CD4-positive, alpha-beta T cell (primary cell): ENCODE data around the gene PCBP4. TPM values are rescaled to one million over a fixed set of nuclear protein-coding genes. Genes with fewer than 3 reads are reported as not detected.

Source experiments
- ATAC-seq: fragments of 200-7000 bp; cut with Tn5 transposase; one replicate; pipeline ENCODE4 v1.10.0; 2022; ENCODE audit warnings: mild to moderate bottlenecking; ENCODE audit not compliant: poor library complexity
- CTCF ChIA-PET: fragments of 350-600 bp; sonication (Branson Sonifier 250); formaldehyde crosslinking; loops from one replicate; lab custom pipeline; 2021; ENCODE audit warnings: antibody characterized with exemption, inconsistent platforms; lab: Charles Lee
- POLR2A ChIA-PET: fragments of 350-600 bp; sonication (Branson Sonifier 250); formaldehyde crosslinking; loops from one replicate; lab custom pipeline; 2021; ENCODE audit warnings: antibody characterized with exemption, inconsistent platforms; lab: Charles Lee
- DNase-seq, 14 experiments: peaks; one replicate each; pipeline ENCODE4 v3.0.0-alpha.2; 2013 to 2020; ENCODE audit warnings: mixed read lengths in 2 of 14
- H3K27ac ChIP-seq, 2 donors: one replicate each; pipeline versions ENCODE4 v1.5.1 to v1.7.0; 2013; ENCODE audit warnings: low read length in 2 of 2, low read depth in 1 of 2, mild to moderate bottlenecking in 1 of 2
- H3K27me3 ChIP-seq, 2 experiments: 1 replicate in 1 of 2; 2 replicates in 1 of 2; pipeline versions ENCODE4 v1.6.1 to v1.7.0; 2013; ENCODE audit warnings: low read length in 2 of 2, control low read depth in 1 of 2, mild to moderate bottlenecking in 1 of 2, moderate library complexity in 1 of 2; ENCODE audit not compliant: insufficient read depth in 2 of 2, control insufficient read depth in 1 of 2
- H3K36me3 ChIP-seq: one replicate; pipeline ENCODE4 v1.6.1; 2013; ENCODE audit warnings: low read length, control low read depth; ENCODE audit not compliant: insufficient read depth
- H3K4me1 ChIP-seq: one replicate; pipeline ENCODE4 v1.6.1; 2013; ENCODE audit warnings: low read length, control low read depth; ENCODE audit not compliant: insufficient read depth
- H3K4me3 ChIP-seq: one replicate; pipeline ENCODE4 v1.5.1; 2013; ENCODE audit warnings: mild to moderate bottlenecking, low read length, moderate library complexity
- H3K9me3 ChIP-seq, 2 experiments: 1 replicate in 1 of 2; 2 replicates in 1 of 2; pipeline versions ENCODE4 v1.6.1 to v1.7.0; 2013; ENCODE audit warnings: low read length in 2 of 2, mild to moderate bottlenecking in 2 of 2, control low read depth in 1 of 2, moderate library complexity in 1 of 2; ENCODE audit not compliant: control insufficient read depth in 1 of 2, insufficient read depth in 1 of 2
- H3K27ac Mint-ChIP-seq: one replicate; pipeline ENCODE4 v1.8.0; 2020; ENCODE audit warnings: mixed read lengths
- H3K27me3 Mint-ChIP-seq: one replicate; pipeline ENCODE4 v1.8.0; 2021; ENCODE audit warnings: mixed read lengths
- H3K36me3 Mint-ChIP-seq: one replicate; pipeline ENCODE4 v1.8.0; 2021; ENCODE audit warnings: low read depth, mixed read lengths
- H3K4me1 Mint-ChIP-seq: one replicate; pipeline ENCODE4 v1.8.0; 2021; ENCODE audit warnings: low read depth, mixed read lengths
- H3K4me3 Mint-ChIP-seq: one replicate; pipeline ENCODE4 v1.8.0; 2020; ENCODE audit warnings: mild to moderate bottlenecking, mixed read lengths
- H3K9me3 Mint-ChIP-seq: one replicate; pipeline ENCODE4 v1.8.0; 2020; ENCODE audit warnings: mixed read lengths
- CTCF ChIP-seq: fragments of 200-600 bp; IDR thresholded peaks from one replicate; pipeline ENCODE4 v1.8.0; 2022; ENCODE audit warnings: antibody characterized with exemption, mild to moderate bottlenecking
- intact Hi-C, 2 experiments: fragments of 100-400 bp; cut with DNase I in 1 of 2; cut with micrococcal nuclease in 1 of 2; formaldehyde crosslinking; loops; one replicate each; pipeline versions ENCODE4 v1.15.1 to v1.9.0; 2023 to 2025; cut with DNase I, micrococcal nuclease
- total RNA-seq, 174 experiments: library from RNA in 2 of 174; stranded (reverse) in 2 of 174; gene quantifications; one replicate each; pipeline ENCODE4 v1.2.3 and lab custom pipeline; 2021 to 2026

Gene PCBP4
- total RNA-seq, 2 experiments from 2014 or later = 14.7 to 16.8 TPM

GRCh38 chr3:51916418-51916817 is 50.8 kb downstream of the PCBP4 start:
- ATAC-seq (no peak), DNase-seq (no peak)
- peaks cover 13% of the 10 kb centered on the region for H3K27me3 Mint-ChIP-seq
- H3K4me3 Mint-ChIP-seq = no peak overlapping the region
- Histone ChIP-seq H3K36me3 (no peaks in the 10 kb centered on the region), H3K4me1 (no peaks in the 10 kb centered on the region), H3K27ac (no peak overlapping the region), H3K4me3 (no peak overlapping the region), H3K9me3 (no peaks in the 10 kb centered on the region), H3K27me3 (no peaks in the 10 kb centered on the region)
- no peaks in the 10 kb centered on the region for H3K9me3 Mint-ChIP-seq
- TF ChIP-seq CTCF = no peak
- ChIA-PET CTCF (no interaction called here), POLR2A (no interaction called here)
- H3K27ac Mint-ChIP-seq = no peak overlapping the region
- H3K4me1 Mint-ChIP-seq = no peaks in the 10 kb centered on the region
- intact Hi-C loops = no loop called here
- no peaks in the 10 kb centered on the region for H3K36me3 Mint-ChIP-seq

- no peak for TF ChIP-seq CTCF
- H3K4me3 ChIP-seq = no peak overlapping the region
- H3K4me1 Mint-ChIP-seq = no peaks in the 10 kb centered on the region
- no peaks in the 10 kb centered on the region for H3K4me1 ChIP-seq
- peaks cover 33% of the 10 kb centered on the region for H3K27me3 Mint-ChIP-seq
- POLR2A ChIA-PET = no interaction called here
- CTCF ChIA-PET = no interaction called here
- H3K27me3 ChIP-seq = peaks cover 0 to 2% of the 10 kb centered on the region in 2 experiments
- H3K27ac ChIP-seq = no peak overlapping the region
- DNase-seq = no peak
- intact Hi-C loops = no loop called here
- ATAC-seq = no peak
- H3K4me3 Mint-ChIP-seq = no peak overlapping the region
- H3K9me3 ChIP-seq = peaks cover 4 to 22% of the 10 kb centered on the region in 2 experiments
- peaks cover 4% of the 10 kb centered on the region for H3K36me3 Mint-ChIP-seq
- H3K9me3 Mint-ChIP-seq = peaks cover 10% of the 10 kb centered on the region
- no peak overlapping the region for H3K27ac Mint-ChIP-seq
- no peaks in the 10 kb centered on the region for H3K36me3 ChIP-seq
These were observed 59.2 kb downstream of the PCBP4 start for GRCh38 chr3:51908026-51908425.

Other genes starting within 250 kb of the PCBP4 start
- not detected for gene IQCF6, start 188.2 kb downstream of the PCBP4 start, total RNA-seq
- not detected for gene IQCF2, start 105.8 kb downstream of the PCBP4 start, total RNA-seq
- not detected for gene IQCF5, start 91.9 kb downstream of the PCBP4 start, total RNA-seq
- not detected for gene IQCF1, start 64.1 kb downstream of the PCBP4 start, total RNA-seq
- 1 to 10 TPM; 6.4 to 7.6 TPM for gene RRP9, start 25.6 kb downstream of the PCBP4 start, total RNA-seq
- 1 to 10 TPM; 5.8 to 6.4 TPM for gene PARP3, start 25.1 kb downstream of the PCBP4 start, total RNA-seq
- gene GPR62, start 12.1 kb downstream of the PCBP4 start, total RNA-seq = not detected
- gene ABHD14B, start 6.6 kb upstream of the PCBP4 start, total RNA-seq = 10 to 100 TPM; 52.4 to 58.2 TPM
- 10 to 100 TPM in 1 of 2 experiments, 1 to 10 TPM in 1; 9.5 to 10.6 TPM for gene ABHD14A, start 7.6 kb upstream of the PCBP4 start, total RNA-seq
- gene ACY1, start 16.1 kb upstream of the PCBP4 start, total RNA-seq = 1 to 10 TPM; 4.9 TPM
- gene RPL29, start 28.4 kb upstream of the PCBP4 start, total RNA-seq = 1,000 to 10,000 TPM; 1,843 to 1,901 TPM
- 1 to 10 TPM; 4.8 to 5.2 TPM for gene DUSP7, start 89.1 kb upstream of the PCBP4 start, total RNA-seq
- under 1 TPM; 0.22 to 0.39 TPM for gene POC1A, start 187.0 kb upstream of the PCBP4 start, total RNA-seq
- gene ALAS1, start 230.7 kb upstream of the PCBP4 start, total RNA-seq = 1 to 10 TPM; 6.0 to 7.0 TPM